HG02840 (cell line): ENCODE measurements around the gene SCAI.

Experiments
- ATAC-seq: cut with Tn5 transposase; IDR thresholded peaks from one replicate; pipeline ENCODE4 v1.9.1; 2021; ENCODE audit warnings: mild to moderate bottlenecking, moderate library complexity, moderate number of reproducible peaks; ENCODE audit not compliant: unreplicated experiment, low FRiP score

Gene SCAI

GRCh38 chr9:124897570-124898460, 245.5 kb downstream of the SCAI start:
- no peak for ATAC-seq

GRCh38 chr9:124894741-124895170, 248.6 kb downstream of the SCAI start:
- ATAC-seq = no peak

GRCh38 chr9:124894035-124894740, 249.1 kb downstream of the SCAI start:
- no peak for ATAC-seq
